Activated CD4-positive, alpha-beta T cell treated with anti-CD3 and anti-CD28 coated beads for 36 hours (primary cell): ENCODE data around the gene ME3. TPM values are rescaled to one million over a fixed set of nuclear protein-coding genes. Genes with fewer than 3 reads are reported as not detected.

Experiments used
- ATAC-seq: fragments of 200-7000 bp; cut with Tn5 transposase; one replicate; pipeline ENCODE4 v1.10.0; 2021; ENCODE audit warnings: mild to moderate bottlenecking, moderate library complexity
- CTCF ChIA-PET: fragments of 350-600 bp; sonication (Branson Sonifier 250); formaldehyde crosslinking; loops from one replicate; lab custom pipeline; 2021; ENCODE audit warnings: antibody characterized with exemption; lab: Charles Lee
- POLR2A ChIA-PET: fragments of 350-600 bp; sonication (Branson Sonifier 250); formaldehyde crosslinking; loops from one replicate; lab custom pipeline; 2021; ENCODE audit warnings: antibody characterized with exemption, inconsistent platforms; lab: Charles Lee
- DNase-seq: peaks from one replicate; pipeline ENCODE4 v3.0.0-alpha.2; 2020
- H3K27ac Mint-ChIP-seq: one replicate; pipeline ENCODE4 v1.8.0; 2021; ENCODE audit warnings: mixed read lengths
- H3K27me3 Mint-ChIP-seq: one replicate; pipeline ENCODE4 v1.8.0; 2021; ENCODE audit warnings: mixed read lengths
- H3K36me3 Mint-ChIP-seq: one replicate; pipeline ENCODE4 v1.8.0; 2021; ENCODE audit warnings: low read depth, mixed read lengths
- H3K4me1 Mint-ChIP-seq: one replicate; pipeline ENCODE4 v1.8.0; 2021; ENCODE audit warnings: mixed read lengths
- H3K4me3 Mint-ChIP-seq: one replicate; pipeline ENCODE4 v1.8.0; 2021; ENCODE audit warnings: mild to moderate bottlenecking, moderate library complexity, mixed read lengths
- H3K9me3 Mint-ChIP-seq: one replicate; pipeline ENCODE4 v1.8.0; 2021; ENCODE audit warnings: low read depth, mixed read lengths
- intact Hi-C, 2 experiments: fragments of 100-400 bp; cut with DNase I in 1 of 2; cut with micrococcal nuclease in 1 of 2; formaldehyde crosslinking; loops; one replicate each; pipeline versions ENCODE4 v1.14.2 to v1.15.1; 2022 to 2024; cut with DNase I, micrococcal nuclease
- total RNA-seq, 2 experiments: library from RNA; stranded (reverse); gene quantifications; one replicate each; pipeline ENCODE4 v1.2.3, GENCODE V29; 2021

ME3 gene
- total RNA-seq, 2 experiments from 2014 or later: 4.0 to 6.0 TPM

DNA sequence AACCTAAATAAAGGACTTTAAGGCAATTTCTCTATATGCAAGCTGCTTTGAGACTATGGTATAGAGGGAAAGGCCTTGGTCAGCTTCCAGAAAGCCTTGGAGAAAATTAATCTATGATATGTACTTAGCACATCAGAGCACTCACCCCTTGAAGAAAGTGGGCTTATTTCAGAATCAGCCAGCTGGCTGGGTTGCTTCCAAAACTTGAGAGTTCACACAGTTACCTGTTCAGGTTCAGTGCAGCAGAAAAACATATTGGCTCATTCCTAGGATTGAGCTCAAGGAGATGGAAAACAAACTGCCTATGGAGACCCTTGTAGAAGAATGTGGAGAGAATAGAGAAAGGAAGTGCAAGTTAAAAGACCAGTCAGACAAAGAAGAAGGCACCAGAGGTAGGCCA, 275.1 kb downstream of the ME3 start:
- POLR2A ChIA-PET: no interaction called here
- intact Hi-C loops: no loop called here
- Mint-ChIP-seq H3K4me3 (no peak overlapping the region), H3K4me1 (no peaks in the 10 kb centered on the region), H3K27ac (no peak overlapping the region), H3K27me3 (no peaks in the 10 kb centered on the region), H3K9me3 (no peaks in the 10 kb centered on the region), H3K36me3 (no peaks in the 10 kb centered on the region)
- no peak for DNase-seq
- no peak for ATAC-seq
- CTCF ChIA-PET: interaction anchor here (0.5 to 0.6 kb wide), 2 partner anchors 26 to 83 kb away, joined by 3 to 4 read pairs; no protein-coding TSS in a partner anchor

GRCh38 chr11:86396396-86396795, 276.0 kb downstream of the ME3 start:
- no peak for ATAC-seq
- Mint-ChIP-seq H3K27ac (no peak overlapping the region), H3K36me3 (no peaks in the 10 kb centered on the region), H3K9me3 (no peaks in the 10 kb centered on the region), H3K4me1 (no peaks in the 10 kb centered on the region), H3K27me3 (no peaks in the 10 kb centered on the region), H3K4me3 (no peak overlapping the region)
- CTCF ChIA-PET: no interaction called here
- intact Hi-C loops: no loop called here
- POLR2A ChIA-PET: no interaction called here
- DNase-seq: no peak

DNA sequence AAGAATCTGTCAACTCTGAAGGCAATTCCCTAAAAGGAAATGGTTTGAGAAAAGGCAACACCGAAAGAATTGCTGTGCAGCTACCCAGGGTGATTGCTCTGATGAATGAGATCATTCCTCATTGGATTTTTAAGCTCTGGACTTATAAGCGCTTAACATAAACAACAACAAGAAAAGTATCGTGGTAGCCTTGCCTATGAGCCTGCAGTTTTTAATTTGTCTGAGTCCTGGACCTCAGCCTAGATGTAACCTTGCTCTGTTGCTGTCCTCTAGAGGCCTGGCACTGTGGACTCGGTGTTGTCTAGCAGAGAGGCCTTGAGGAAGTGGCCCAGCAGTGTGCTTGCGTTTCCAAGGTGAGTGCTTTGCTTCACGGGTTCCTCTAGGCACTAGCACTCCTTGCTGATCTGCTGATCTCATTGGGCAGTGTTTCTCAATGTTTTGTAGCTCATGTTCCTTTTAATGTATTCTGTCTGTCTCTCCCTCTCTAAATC, 277.3 kb downstream of the ME3 start:
- ATAC-seq: no peak
- H3K27me3 Mint-ChIP-seq: no peaks in the 10 kb centered on the region
- CTCF ChIA-PET: interaction anchor here (0.9 to 1.6 kb wide), 4 partner anchors 15 to 587 kb away, joined by 3 to 5 read pairs (median 4); no protein-coding TSS in a partner anchor

More for the DNA sequence above, 277.3 kb downstream of the ME3 start:
- no peaks in the 10 kb centered on the region for H3K36me3 Mint-ChIP-seq
- no peaks in the 10 kb centered on the region for H3K4me1 Mint-ChIP-seq
- intact Hi-C loops: no loop called here
- no peaks in the 10 kb centered on the region for H3K9me3 Mint-ChIP-seq
- H3K4me3 Mint-ChIP-seq: no peak overlapping the region
- POLR2A ChIA-PET: no interaction called here
- no peak for DNase-seq
- no peak overlapping the region for H3K27ac Mint-ChIP-seq

Other genes starting within 250 kb of the ME3 start
- 1 to 10 TPM in 1 of 2 experiments, under 1 TPM in 1; 0.62 to 1.5 TPM for gene PRSS23, start 127.9 kb upstream of the ME3 start, total RNA-seq